Inflammatory macrophage treated with lipopolysaccharide for 1 hour (primary cell): ENCODE results near the gene SLC25A21.
"Not testable (repeated sequence)": the region's sequence is repeated elsewhere in the genome, so short reads cannot be mapped to it uniquely, and the experiment has no call there.

ENCODE experiments used
- DNase-seq, 2 donors: peaks; one replicate each; pipeline ENCODE4 v3.0.0-alpha.2; 2020 to 2022

The SLC25A21 gene

GRCh38 chr14:37083599-37083998 lies 88.8 kb downstream of the SLC25A21 start:
- no peak for DNase-seq

DNA sequence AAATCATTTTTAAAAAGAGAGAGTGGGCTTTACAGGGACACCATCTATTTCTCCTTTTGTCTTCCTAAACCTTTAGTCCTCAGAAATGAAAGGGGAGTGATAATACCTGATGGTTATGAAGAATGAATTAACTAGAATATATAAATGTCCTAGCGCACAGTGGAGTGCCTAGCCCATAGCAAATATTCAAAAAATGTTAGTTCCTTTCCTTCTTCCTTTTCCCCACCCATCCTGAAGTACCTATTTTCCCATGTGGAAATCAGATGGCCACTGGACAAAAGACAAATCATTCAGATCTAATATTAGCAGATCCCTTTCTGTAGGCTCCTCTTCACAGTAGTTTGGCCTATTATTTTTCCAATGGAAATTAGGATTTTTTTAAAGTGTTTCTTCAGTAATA lies 90.0 kb downstream of the SLC25A21 start:
- no peak for DNase-seq

- DNase-seq: no peak
Measured at GRCh38 chr14:37081856-37082255, 90.5 kb downstream of the SLC25A21 start.

- no peak for DNase-seq
Measured at GRCh38 chr14:37081218-37081617, 91.2 kb downstream of the SLC25A21 start.

GRCh38 chr14:37078131-37078530 lies 94.3 kb downstream of the SLC25A21 start:
- no peak for DNase-seq

GRCh38 chr14:37074320-37074719 lies 98.1 kb downstream of the SLC25A21 start:
- DNase-seq: not testable (repeated sequence)

- DNase-seq: no peak
Measured at GRCh38 chr14:37063467-37064240, 108.8 kb downstream of the SLC25A21 start.

DNA sequence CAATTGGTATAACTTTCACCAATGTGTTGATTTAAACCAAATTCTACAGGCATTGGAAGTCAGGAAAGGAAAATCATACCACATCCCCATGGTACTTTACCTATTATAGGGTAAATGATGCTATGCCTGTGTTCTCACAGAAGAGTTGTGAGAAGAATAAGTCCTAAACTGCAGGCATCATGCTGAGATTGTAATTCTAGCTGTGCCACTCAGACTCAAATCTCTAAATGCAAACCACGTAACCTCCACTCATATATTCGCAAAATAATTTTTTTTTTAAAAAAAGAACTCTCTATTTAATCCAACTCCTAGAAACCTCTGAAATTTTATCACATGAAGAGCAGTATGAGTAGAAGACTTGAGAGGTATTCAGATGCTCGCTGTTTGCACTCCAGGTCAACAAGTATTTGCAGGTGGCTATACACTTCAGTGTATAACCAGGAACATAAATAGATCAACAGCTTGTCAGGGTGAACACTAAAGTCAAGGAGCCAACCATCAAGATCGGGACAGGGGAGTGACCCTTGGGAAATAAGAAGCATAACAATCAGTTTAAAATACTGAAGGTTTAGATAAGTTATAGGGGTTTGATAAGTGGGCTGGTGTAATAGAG lies 110.1 kb downstream of the SLC25A21 start:
- no peak for DNase-seq

GRCh38 chr14:37061697-37062096 lies 110.7 kb downstream of the SLC25A21 start:
- DNase-seq: no peak

GRCh38 chr14:37060496-37061260 lies 111.7 kb downstream of the SLC25A21 start:
- no peak for DNase-seq

DNA sequence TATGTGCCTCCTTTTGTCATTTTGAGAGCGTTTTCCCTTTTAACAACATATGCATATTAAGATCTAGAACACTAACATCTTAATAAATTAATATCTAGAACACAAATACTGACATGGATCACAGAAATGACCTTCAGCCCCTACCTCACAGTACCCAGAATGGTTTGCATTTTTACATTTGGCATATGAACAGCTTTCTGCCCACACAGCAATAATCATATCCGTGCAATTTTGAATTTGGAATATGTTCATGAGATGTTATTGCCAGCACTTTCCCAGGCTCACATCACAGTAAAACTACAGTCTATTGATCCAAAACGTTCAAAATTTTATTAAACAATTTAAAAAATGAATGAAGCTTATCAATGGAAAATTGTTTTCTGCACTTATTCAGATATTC lies 114.6 kb downstream of the SLC25A21 start:
- DNase-seq: no peak

GRCh38 chr14:37056473-37056872 lies 115.9 kb downstream of the SLC25A21 start:
- DNase-seq: no peak

- no peak for DNase-seq
Measured at GRCh38 chr14:37054869-37055268, 117.5 kb downstream of the SLC25A21 start.

DNA sequence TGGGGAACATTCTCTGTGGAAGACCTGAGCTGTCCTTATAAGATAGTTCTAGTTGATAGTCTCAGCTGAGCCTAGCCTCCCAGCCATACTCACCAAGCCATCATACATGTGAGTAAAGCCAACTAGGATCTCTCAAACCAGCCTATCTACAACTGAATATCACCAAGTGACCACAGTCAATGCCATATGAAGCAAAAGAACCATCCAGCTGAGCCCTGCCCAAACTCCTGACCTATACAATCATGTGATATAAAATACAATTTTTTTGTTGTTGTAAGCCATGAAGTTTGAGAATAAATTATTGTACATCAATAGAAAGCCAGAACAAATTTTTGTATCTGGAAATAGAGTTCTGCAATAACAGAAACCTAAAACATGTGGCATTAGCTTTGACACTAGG lies 118.3 kb downstream of the SLC25A21 start:
- no peak for DNase-seq

DNA sequence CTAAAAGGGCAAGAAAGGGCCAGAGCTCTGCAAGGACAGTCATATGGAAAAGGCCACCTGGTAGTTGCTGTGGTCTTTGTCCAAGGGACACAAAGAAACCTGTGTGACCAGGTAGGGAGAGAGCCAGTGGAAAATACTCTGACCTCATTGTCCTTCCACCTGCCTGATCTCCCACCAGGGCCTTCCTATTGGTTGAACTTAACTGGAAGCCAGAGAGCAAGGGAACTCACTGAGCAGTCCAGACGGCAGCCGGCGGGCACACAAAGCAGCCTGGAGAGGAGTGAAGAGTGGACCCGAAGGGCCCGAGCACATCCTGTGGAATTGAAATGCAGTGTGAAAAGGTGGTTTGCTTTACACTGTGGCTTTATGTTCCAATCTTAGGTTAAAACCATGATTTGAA lies 120.7 kb downstream of the SLC25A21 start:
- DNase-seq: no peak

- no peak for DNase-seq
Measured at GRCh38 chr14:37051153-37051552, 121.3 kb downstream of the SLC25A21 start.

DNA sequence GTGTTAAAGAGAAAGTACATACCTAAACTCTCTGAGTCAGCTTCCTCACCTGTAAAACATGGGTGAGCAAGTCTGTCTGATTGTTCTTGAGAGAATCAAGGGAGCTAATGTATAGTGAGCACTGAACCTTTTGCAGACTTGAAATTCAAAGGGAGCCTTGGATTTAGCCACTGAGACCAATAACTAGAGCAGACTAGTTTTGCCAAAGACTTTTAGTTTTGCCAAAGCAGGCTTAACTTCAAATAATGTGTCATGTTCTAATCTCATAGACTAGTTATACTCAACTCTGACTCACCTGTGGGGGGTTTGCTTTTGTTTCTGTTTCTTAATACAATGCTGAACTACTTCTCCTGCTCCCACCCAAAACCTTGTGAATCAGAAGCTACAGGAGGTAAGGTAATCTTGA lies 123.7 kb downstream of the SLC25A21 start:
- no peak for DNase-seq

DNA sequence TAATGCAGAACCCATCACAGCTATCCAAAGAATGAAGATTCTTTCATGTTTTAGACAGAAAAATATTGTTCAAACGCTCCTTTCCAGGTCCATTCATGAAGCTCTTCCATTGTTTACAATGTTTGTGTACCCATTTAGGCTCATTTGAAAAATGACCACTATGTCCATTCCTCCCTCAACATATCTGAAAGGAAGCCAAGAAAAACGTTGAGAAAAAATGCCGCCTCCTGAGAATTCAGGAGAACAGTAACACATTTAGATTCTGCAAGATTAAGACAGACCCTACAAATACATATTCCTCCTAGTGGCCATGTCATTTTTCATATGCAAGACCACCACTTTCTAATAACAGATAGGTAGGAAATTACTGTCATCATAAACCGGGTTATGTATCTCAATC lies 124.4 kb downstream of the SLC25A21 start:
- no peak for DNase-seq

- no peak for DNase-seq
Measured at GRCh38 chr14:37047226-37047625, 125.2 kb downstream of the SLC25A21 start.

DNA sequence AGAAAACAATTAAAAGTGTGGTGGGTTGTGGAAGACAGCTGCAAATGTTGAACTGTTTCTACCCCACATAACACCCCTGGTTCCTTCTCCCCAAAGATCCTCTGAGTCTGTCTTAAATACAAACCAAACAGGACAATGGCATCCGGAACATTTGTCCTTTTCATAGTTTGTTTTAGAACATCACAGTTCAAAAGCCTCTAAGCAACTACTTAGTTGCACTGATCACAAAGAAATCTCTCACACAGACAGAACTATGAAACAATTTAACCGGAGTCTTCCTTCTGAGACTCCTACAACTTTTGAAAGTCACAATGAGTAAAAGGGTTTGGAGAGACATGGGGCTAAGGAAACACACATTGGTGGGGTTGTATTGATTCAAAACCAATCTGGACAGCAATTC lies 125.6 kb downstream of the SLC25A21 start:
- DNase-seq: no peak

DNA sequence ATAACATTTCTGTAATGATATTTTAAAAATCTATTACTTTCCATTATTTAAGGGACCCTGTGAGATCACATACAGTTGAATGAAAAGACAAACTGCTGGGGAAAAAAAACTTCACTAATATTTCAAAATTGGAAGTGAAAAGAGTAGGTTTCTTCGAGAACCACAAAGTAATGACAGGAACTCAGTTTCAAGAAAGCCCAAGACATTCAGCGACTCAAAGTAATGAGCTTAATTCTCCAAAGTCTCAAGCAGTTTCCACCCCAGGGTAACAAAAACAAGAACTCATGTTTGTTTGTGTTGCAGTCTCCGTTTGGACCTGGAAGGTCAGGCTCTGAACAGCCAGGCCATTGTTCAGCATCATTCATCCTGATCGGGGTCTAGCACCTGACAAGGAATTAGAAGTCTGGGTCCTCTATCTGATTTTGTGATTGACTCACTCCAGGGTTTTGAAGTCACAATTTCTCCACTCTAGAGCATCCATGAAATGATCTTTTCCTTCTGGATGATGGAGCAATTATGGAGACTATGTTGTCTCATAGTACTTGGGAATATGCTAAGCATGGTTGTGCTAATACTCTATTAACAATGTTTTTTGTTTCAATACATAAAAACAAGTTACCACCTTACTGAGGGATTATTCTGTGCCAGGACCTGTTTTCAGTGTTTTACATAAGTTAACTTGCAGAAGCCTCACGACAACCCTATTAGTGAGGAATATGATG lies 126.9 kb downstream of the SLC25A21 start:
- DNase-seq: no peak

GRCh38 chr14:37037636-37038387 lies 134.6 kb downstream of the SLC25A21 start:
- DNase-seq: no peak
